NT2/D1 (cell line): ENCODE data around the gene GRK5.

ENCODE experiments used
- SUZ12 ChIP-seq: IDR thresholded peaks from 2 replicates; pipeline ENCODE4 v1.6.1; 2011; ENCODE audit not compliant: insufficient read length, insufficient read depth; ENCODE audit errors: extremely low read depth
- YY1 ChIP-seq: IDR thresholded peaks from 2 replicates; pipeline ENCODE4 v1.6.1; 2011; ENCODE audit not compliant: insufficient read length, insufficient read depth

GRCh38 chr10:119358567-119358966 lies 151.2 kb downstream of the GRK5 start:
- no peak for TF ChIP-seq SUZ12
- no peak for TF ChIP-seq YY1
